RWPE2 (cell line): ENCODE measurements around the gene RREB1.

ENCODE experiments used
- ATAC-seq: fragments of 200-7000 bp; cut with Tn5 transposase; 3 replicates; pipeline ENCODE4 v1.9.1; 2021; ENCODE audit warnings: low read depth
- DNase-seq: peaks from one replicate; pipeline ENCODE4 v3.0.0-alpha.2; 2020; ENCODE audit warnings: low spot score
- H3K27ac ChIP-seq: fragments of 450-650 bp; 2 replicates; pipeline ENCODE4 v1.5.1; 2017; ENCODE audit warnings: mild to moderate bottlenecking; ENCODE audit not compliant: poor library complexity, severe bottlenecking
- H3K27me3 ChIP-seq: fragments of 250-450 bp; sonication (Bioruptor Pico); 2 replicates; pipeline ENCODE4 v1.5.1; 2021; ENCODE audit warnings: mild to moderate bottlenecking, moderate library complexity; ENCODE audit not compliant: insufficient read depth, poor library complexity, severe bottlenecking
- H3K36me3 ChIP-seq: fragments of 250-450 bp; sonication (Bioruptor Pico); 2 replicates; pipeline ENCODE4 v1.5.1; 2020; ENCODE audit warnings: low read depth, mild to moderate bottlenecking, moderate library complexity
- H3K4me1 ChIP-seq: fragments of 250-450 bp; sonication (Bioruptor Pico); 2 replicates; pipeline ENCODE4 v1.5.1; 2021; ENCODE audit warnings: mild to moderate bottlenecking, moderate library complexity; ENCODE audit not compliant: insufficient read depth, poor library complexity, severe bottlenecking
- H3K4me3 ChIP-seq: fragments of 250-450 bp; sonication (Bioruptor Pico); 2 replicates; pipeline ENCODE4 v1.5.1; 2021; ENCODE audit warnings: mild to moderate bottlenecking, moderate library complexity; ENCODE audit not compliant: severe bottlenecking
- H3K9me3 ChIP-seq: fragments of 250-450 bp; sonication (Bioruptor Pico); 2 replicates; pipeline ENCODE4 v1.5.1; 2021; ENCODE audit warnings: mild to moderate bottlenecking, moderate library complexity; ENCODE audit not compliant: severe bottlenecking
- TF ChIP-seq, protein P1 (sequence below): fragments of 450-650 bp; IDR thresholded peaks from one replicate; pipeline ENCODE4 v1.5.1; 2017; ENCODE audit warnings: mild to moderate bottlenecking, moderate library complexity; ENCODE audit not compliant: poor library complexity, severe bottlenecking

RREB1 gene

DNA sequence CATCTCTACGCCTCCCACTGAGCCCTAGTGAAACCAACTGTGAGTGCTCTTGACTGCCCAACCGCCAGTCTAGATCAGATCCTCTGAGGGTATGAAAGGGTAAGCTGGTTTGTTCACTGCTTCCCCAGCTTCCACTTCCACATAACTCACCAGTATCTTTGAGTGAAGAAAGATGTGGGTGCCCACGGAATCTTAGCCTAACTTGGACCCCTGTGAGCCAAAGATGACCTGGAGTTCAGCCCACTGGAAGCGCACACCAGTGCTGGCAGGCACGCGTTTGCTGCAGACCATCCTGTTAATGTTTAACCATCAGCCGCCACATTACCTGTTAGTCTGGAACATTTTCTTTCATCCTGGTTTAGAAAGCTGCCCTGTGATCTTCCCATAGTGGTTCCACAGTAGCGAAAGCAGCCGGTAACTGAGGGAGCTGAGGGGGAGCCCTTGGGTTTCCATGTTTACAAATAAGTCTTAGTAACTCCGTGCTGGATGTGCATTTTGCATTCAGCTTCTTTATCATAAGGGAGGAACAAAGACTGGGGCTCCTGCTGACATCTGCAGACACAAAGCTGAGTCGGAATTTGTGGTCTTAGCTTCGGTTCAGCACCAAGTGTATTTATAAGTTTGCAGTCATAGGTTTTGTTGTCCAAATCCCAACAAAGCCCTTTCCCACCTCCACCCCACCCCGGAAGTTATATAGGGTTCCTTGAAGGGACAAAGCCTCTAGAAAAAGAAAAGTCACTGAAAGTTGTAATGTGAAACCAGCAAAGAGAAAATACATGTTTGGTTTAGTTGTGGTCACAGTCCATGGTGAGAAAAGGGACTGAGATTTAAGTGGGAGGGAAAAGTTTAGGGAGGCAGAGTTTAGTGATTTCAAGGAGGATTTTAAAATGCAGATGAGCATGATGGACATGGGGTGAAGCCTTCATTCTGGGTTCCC, 134.2 kb downstream of the RREB1 start:
- TF ChIP-seq, protein P1, sequence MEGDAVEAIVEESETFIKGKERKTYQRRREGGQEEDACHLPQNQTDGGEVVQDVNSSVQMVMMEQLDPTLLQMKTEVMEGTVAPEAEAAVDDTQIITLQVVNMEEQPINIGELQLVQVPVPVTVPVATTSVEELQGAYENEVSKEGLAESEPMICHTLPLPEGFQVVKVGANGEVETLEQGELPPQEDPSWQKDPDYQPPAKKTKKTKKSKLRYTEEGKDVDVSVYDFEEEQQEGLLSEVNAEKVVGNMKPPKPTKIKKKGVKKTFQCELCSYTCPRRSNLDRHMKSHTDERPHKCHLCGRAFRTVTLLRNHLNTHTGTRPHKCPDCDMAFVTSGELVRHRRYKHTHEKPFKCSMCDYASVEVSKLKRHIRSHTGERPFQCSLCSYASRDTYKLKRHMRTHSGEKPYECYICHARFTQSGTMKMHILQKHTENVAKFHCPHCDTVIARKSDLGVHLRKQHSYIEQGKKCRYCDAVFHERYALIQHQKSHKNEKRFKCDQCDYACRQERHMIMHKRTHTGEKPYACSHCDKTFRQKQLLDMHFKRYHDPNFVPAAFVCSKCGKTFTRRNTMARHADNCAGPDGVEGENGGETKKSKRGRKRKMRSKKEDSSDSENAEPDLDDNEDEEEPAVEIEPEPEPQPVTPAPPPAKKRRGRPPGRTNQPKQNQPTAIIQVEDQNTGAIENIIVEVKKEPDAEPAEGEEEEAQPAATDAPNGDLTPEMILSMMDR: no peak

GRCh38 chr6:7242835-7243178, 135.0 kb downstream of the RREB1 start:
- Histone ChIP-seq H3K4me1 (peaks cover 9% of the 10 kb centered on the region), H3K27me3 (no peaks in the 10 kb centered on the region), H3K27ac (peak overlapping the region; percentile 37), H3K9me3 (no peaks in the 10 kb centered on the region), H3K4me3 (no peak overlapping the region), H3K36me3 (peaks cover 81% of the 10 kb centered on the region)
- no peak for DNase-seq
- TF ChIP-seq, protein P1: no peak
- no peak for ATAC-seq

More for the DNA sequence above, 134.2 kb downstream of the RREB1 start:
- Histone ChIP-seq H3K27me3 (no peaks in the 10 kb centered on the region), H3K4me3 (no peak overlapping the region), H3K27ac (peak overlapping the region; percentile 37), H3K4me1 (peaks cover 14% of the 10 kb centered on the region), H3K9me3 (no peaks in the 10 kb centered on the region), H3K36me3 (peaks cover 79% of the 10 kb centered on the region)
- DNase-seq (no peak), ATAC-seq (no peak)

DNA sequence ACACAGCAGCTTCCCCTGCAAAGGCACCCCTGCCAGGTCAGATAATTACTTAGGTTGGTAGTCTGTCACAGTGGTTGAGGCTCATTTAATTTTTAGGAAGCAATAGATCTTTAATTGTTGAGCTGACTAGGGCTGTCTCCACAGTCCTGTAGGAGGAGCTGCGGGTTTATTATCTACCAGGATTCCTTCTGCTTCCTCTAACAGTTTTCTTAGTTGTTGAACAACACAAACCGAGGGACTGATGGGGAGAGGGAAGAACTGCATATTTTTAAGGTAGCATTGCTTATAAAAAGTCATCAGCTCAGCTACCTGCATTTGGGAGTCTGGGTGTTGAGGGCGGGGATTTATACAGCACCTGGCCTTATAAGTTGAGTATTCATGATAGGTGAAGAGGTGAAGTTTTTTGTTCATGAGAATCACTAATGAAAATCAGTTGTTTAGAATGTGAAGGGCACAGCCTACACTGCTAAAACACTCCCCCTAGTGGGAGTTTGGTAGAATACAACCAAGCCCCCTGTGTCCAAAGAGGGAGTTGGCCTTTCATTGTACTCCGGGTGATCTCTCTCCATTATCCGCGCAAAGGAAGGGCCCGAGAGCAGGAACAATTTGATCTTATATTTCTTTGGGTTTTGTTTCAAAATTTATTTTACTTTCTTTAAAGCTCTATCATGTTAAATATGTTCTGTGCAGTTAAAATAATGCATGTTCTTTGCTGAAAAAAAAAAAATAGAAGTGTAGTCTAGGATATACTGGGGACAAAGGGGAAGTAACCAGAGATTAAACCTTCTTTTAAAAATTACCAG, 135.6 kb downstream of the RREB1 start:
- TF ChIP-seq, protein P1: peak; percentile 94
- H3K27me3 ChIP-seq: no peaks in the 10 kb centered on the region
- no peak overlapping the region for H3K4me3 ChIP-seq
- ATAC-seq (peak; percentile 62), DNase-seq (no peak)
- peaks cover 79% of the 10 kb centered on the region for H3K36me3 ChIP-seq
- peaks cover 8% of the 10 kb centered on the region for H3K4me1 ChIP-seq
- peak overlapping the region; percentile 37 for H3K27ac ChIP-seq
- H3K9me3 ChIP-seq: no peaks in the 10 kb centered on the region

DNA sequence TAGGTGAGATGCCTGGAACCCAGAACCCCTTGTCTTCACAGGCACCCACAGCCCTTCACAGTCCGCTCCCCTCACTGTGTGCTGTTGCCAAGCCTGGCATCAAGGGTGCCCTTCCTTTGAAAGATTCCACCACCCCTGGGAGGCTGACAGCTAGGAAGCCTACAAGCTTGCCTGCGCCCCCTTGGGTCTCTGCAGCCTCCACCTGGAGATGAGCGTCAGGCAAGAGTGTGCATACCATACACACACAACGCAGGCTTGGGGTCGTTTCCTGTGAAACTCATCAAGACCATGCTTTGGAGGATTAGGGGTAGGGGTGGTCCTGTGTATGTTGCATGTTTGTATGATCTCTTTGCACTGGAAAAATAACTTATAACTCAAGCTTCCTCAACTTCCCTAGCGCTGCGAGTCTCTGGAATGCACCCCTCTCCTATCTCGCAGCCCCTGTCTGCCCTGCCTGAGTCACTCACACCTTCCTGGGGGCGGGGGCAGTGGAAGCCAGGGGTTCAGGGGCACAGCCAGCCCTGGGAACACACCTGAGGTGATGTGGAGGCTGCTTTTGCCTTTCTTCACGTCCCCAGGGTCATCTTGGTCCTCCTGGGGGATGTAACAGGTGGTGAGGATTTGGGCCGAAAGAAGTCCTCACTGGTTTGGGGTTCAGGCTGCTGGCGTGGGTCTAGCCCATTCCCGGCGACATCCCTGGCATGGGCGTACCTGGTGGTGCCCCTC, 138.1 kb downstream of the RREB1 start:
- no peak overlapping the region for H3K27ac ChIP-seq
- peaks cover 79% of the 10 kb centered on the region for H3K36me3 ChIP-seq
- no peaks in the 10 kb centered on the region for H3K9me3 ChIP-seq
- DNase-seq (no peak), ATAC-seq (no peak)
- TF ChIP-seq, protein P1: no peak
- peaks cover 8% of the 10 kb centered on the region for H3K4me1 ChIP-seq
- H3K27me3 ChIP-seq: no peaks in the 10 kb centered on the region
- no peak overlapping the region for H3K4me3 ChIP-seq
